Keratinocyte (primary cell): ENCODE data around the gene SCRN1. TPM values are rescaled to one million over a fixed set of nuclear protein-coding genes. Genes with fewer than 3 reads are reported as not detected.
A peak's percentile ranks its signal among the peaks of the same experiment; 100 is the strongest.

ENCODE experiments used
- DNase-seq: peaks from one replicate; pipeline ENCODE4 v3.0.0-alpha.2; 2011; ENCODE audit warnings: low read depth, missing footprints, low spot score
- FAIRE-seq: peaks from 2 replicates; lab custom pipeline; 2011; peaks lifted over from hg19 to GRCh38; lab: Jason Lieb, UNC
- H2AFZ ChIP-seq: 2 replicates; pipeline ENCODE4 v1.6.0; 2012; ENCODE audit warnings: low read length, control low read depth, inconsistent platforms; ENCODE audit not compliant: control insufficient read depth
- H3K27ac ChIP-seq: 2 replicates; pipeline ENCODE4 v1.5.1; 2011; ENCODE audit warnings: low read length; ENCODE audit not compliant: control insufficient read depth, insufficient read depth
- H3K27me3 ChIP-seq: 3 replicates; pipeline ENCODE4 v1.6.0; 2011; ENCODE audit warnings: low read length; ENCODE audit not compliant: control insufficient read depth, insufficient read depth; ENCODE audit errors: extremely low read depth
- H3K36me3 ChIP-seq, 2 experiments: 2 replicates in 1 of 2; 3 replicates in 1 of 2; pipeline ENCODE4 v1.5.1; 2011; ENCODE audit warnings: low read length in 2 of 2, mild to moderate bottlenecking in 1 of 2; ENCODE audit not compliant: control insufficient read depth in 2 of 2, insufficient read depth in 2 of 2; ENCODE audit errors: extremely low read depth in 1 of 2
- H3K4me1 ChIP-seq: 3 replicates; pipeline ENCODE4 v1.5.1; 2011; ENCODE audit warnings: low read length; ENCODE audit not compliant: control insufficient read depth, insufficient read depth; ENCODE audit errors: extremely low read depth
- H3K4me2 ChIP-seq: 3 replicates; pipeline ENCODE4 v1.6.0; 2011; ENCODE audit warnings: low read depth, low read length; ENCODE audit not compliant: control insufficient read depth, insufficient read depth; ENCODE audit errors: extremely low read depth
- H3K4me3 ChIP-seq, 3 experiments: fragments of 200-600 bp in 1 of 3; sonication (generic) in 1 of 3; 2 replicates in 2 of 3; 3 replicates in 1 of 3; pipeline ENCODE4 v1.5.1; 2011 to 2016; ENCODE audit warnings: low read length in 3 of 3, mild to moderate bottlenecking in 3 of 3, control low read depth in 2 of 3, inconsistent platforms in 1 of 3, low read depth in 1 of 3, mixed read lengths in 1 of 3, mixed run types in 1 of 3, moderate library complexity in 1 of 3; ENCODE audit not compliant: control insufficient read depth in 2 of 3, insufficient read depth in 2 of 3; ENCODE audit errors: extremely low read depth in 1 of 3
- H3K79me2 ChIP-seq: 2 replicates; pipeline ENCODE4 v1.6.0; 2012; ENCODE audit warnings: low read length; ENCODE audit not compliant: control insufficient read depth, insufficient read depth
- H3K9ac ChIP-seq: 3 replicates; pipeline ENCODE4 v1.6.0; 2011; ENCODE audit warnings: low read length; ENCODE audit not compliant: control insufficient read depth, insufficient read depth; ENCODE audit errors: extremely low read depth
- H3K9me1 ChIP-seq: 3 replicates; pipeline ENCODE4 v1.6.0; 2011; ENCODE audit warnings: low read length; ENCODE audit not compliant: control insufficient read depth, insufficient read depth; ENCODE audit errors: extremely low read depth
- H3K9me3 ChIP-seq: 2 replicates; pipeline ENCODE4 v1.5.1; 2012; ENCODE audit warnings: low read depth, low read length; ENCODE audit not compliant: control insufficient read depth
- H4K20me1 ChIP-seq: 3 replicates; pipeline ENCODE4 v1.6.0; 2011; ENCODE audit warnings: low read length; ENCODE audit not compliant: control insufficient read depth, insufficient read depth; ENCODE audit errors: extremely low read depth
- CTCF ChIP-seq, 3 experiments: IDR thresholded peaks in 1 of 3; conservative IDR thresholded peaks in 1 of 3; optimal IDR thresholded peaks in 1 of 3; 2 replicates in 2 of 3; 3 replicates in 1 of 3; pipeline versions ENCODE3 to v1.5.1; 2011; ENCODE audit warnings: low read length in 3 of 3, mild to moderate bottlenecking in 3 of 3, moderate library complexity in 2 of 3, control low read depth in 1 of 3, inconsistent platforms in 1 of 3; ENCODE audit not compliant: insufficient read depth in 2 of 3; ENCODE audit errors: extremely low read depth in 1 of 3
- EZH2 ChIP-seq: IDR thresholded peaks from one replicate; pipeline ENCODE4 v1.6.1; 2012; ENCODE audit warnings: inconsistent platforms, mild to moderate bottlenecking, low read length, moderate library complexity
- dilution Hi-C: fragments of 300-500 bp; cut with MboI; formaldehyde crosslinking; loops from one replicate; pipeline ENCODE4 v1.7.0; 2020; ENCODE audit warnings: low sequenced_read_pairs; ENCODE audit not compliant: extremely low pct_ligation_motif_present
- polyA plus RNA-seq, 5 experiments: library from polyadenylated mRNA; depleted of rRNA in 3 of 5; stranded (reverse) in 3 of 5; stranded (forward) in 1 of 5; unstranded in 1 of 5; fragments of >200 nt; gene quantifications; 1 replicate in 1 of 5; 2 replicates in 3 of 5; 3 replicates in 1 of 5; pipeline versions ENCODE4 v1.2.1 to v1.2.3, GENCODE V29; 2011 to 2012; ENCODE audit warnings: missing spikeins in 2 of 5, low read depth in 1 of 5, low replicate concordance in 1 of 5

The SCRN1 gene
- polyA plus RNA-seq, 1 donor (not counting 4 experiments of a cell fraction or from before 2014, with no cell fraction given): 52.3 TPM

DNA sequence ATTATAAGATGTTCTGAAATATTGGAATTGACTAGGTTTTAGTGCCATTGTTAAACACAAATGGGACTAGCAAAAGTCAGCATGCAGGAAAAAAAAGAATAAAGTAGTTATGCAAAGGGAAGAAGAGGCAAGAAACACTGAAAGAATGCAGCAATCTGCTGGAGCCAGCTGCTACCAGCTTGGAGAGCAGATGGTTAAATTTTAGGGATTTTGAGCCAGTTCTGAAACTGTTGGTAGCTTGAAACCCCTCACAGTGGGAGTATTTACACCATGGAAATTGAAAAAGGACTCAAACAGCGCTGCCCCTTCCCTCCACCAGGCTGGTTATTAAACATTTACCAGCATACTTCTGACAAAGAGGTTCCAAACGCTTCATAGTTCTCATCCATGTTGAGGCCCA, 41.0 kb downstream of the SCRN1 start:
- Histone ChIP-seq H3K36me3 (peaks cover 9 to 35% of the 10 kb centered on the region in 2 experiments), H3K27me3 (no peaks in the 10 kb centered on the region)
- dilution Hi-C loops: no loop called here

DNA sequence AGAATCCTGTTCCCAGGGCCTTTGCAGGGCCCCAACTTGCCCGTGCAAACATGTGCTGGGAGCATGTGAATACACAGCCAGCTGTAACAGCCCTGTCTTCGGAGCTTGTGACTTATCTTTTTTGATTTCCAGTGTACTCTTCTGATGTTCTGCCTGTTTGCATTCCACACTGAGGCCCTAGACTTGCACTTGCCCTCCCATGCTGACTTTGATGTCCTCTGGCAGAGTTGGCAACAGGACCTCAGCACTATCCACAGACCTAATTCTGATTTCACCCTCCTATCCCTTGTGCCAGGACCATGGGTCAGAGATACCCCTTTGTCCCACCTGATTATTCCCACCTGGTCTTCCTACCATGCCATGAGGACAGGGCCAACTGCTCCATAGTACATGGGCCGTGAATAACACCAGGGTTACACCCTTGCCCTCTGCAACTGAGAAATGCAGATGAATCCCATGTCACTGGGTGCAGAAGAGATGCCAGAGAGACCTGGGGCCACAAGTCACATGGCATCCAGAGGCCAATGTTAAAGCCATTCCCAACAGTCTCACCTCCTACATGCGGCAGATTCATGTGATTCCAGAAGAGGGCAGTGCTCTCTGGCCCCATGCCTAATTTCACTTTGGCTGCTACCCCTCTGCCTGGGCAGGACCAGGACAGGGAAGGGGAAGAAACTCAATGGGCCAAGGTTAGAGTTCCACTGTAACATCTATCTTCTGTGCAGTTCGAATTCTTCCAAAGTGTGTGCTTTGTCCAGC, 43.0 kb downstream of the SCRN1 start:
- FAIRE-seq (no peak), DNase-seq (no peak)
- no peak for TF ChIP-seq EZH2
- TF ChIP-seq CTCF (optimal IDR thresholded peaks at IDR 0.05 in 1 of 3, IDR thresholded peaks at IDR 0.05 in 1 of 3, conservative IDR thresholded peaks at IDR 0.05 in 1 of 3; ENCODE audit: extremely low read depth in 1 of 3, insufficient read depth in 2 of 3, low read length in 3 of 3): peak; percentile 26 to 61 (median 41)
- peaks cover 13% of the 10 kb centered on the region for H3K4me1 ChIP-seq
- H4K20me1 ChIP-seq: no peaks in the 10 kb centered on the region
- dilution Hi-C loops: no loop called here
- H3K27ac ChIP-seq: no peak overlapping the region
- no peak overlapping the region for H3K9ac ChIP-seq
- H3K27me3 ChIP-seq: no peaks in the 10 kb centered on the region
- no peaks in the 10 kb centered on the region for H3K79me2 ChIP-seq
- H3K4me2 ChIP-seq: no peak overlapping the region
- no peaks in the 10 kb centered on the region for H3K9me3 ChIP-seq
- H3K4me3 ChIP-seq: no peak overlapping the region
- peaks cover 12 to 37% of the 10 kb centered on the region in 2 experiments for H3K36me3 ChIP-seq
- no peak overlapping the region for H2AFZ ChIP-seq
- peaks cover 2% of the 10 kb centered on the region for H3K9me1 ChIP-seq

More for the DNA sequence above, 41.0 kb downstream of the SCRN1 start:
- no peak overlapping the region for H3K4me3 ChIP-seq
- peaks cover 2% of the 10 kb centered on the region for H3K9me1 ChIP-seq
- H3K9ac ChIP-seq: no peak overlapping the region
- no peak overlapping the region for H3K27ac ChIP-seq
- TF ChIP-seq EZH2 (no peak), CTCF (optimal IDR thresholded peaks at IDR 0.05 in 1 of 3, IDR thresholded peaks at IDR 0.05 in 1 of 3, conservative IDR thresholded peaks at IDR 0.05 in 1 of 3; ENCODE audit: extremely low read depth in 1 of 3, insufficient read depth in 2 of 3, low read length in 3 of 3) (no peak)
- FAIRE-seq (no peak), DNase-seq (no peak)
- no peaks in the 10 kb centered on the region for H3K9me3 ChIP-seq
- H3K79me2 ChIP-seq: no peaks in the 10 kb centered on the region
- peaks cover 13% of the 10 kb centered on the region for H3K4me1 ChIP-seq
- no peak overlapping the region for H2AFZ ChIP-seq
- H3K4me2 ChIP-seq: no peak overlapping the region
- H4K20me1 ChIP-seq: no peaks in the 10 kb centered on the region
